Measurements from ENCODE around the gene PPP1R1B. TPM values are rescaled to one million over a fixed set of nuclear protein-coding genes. Genes with fewer than 3 reads are reported as not detected.

The PPP1R1B gene
- total RNA-seq, 1 donor from 2014 or later: 25.1 TPM

DNA sequence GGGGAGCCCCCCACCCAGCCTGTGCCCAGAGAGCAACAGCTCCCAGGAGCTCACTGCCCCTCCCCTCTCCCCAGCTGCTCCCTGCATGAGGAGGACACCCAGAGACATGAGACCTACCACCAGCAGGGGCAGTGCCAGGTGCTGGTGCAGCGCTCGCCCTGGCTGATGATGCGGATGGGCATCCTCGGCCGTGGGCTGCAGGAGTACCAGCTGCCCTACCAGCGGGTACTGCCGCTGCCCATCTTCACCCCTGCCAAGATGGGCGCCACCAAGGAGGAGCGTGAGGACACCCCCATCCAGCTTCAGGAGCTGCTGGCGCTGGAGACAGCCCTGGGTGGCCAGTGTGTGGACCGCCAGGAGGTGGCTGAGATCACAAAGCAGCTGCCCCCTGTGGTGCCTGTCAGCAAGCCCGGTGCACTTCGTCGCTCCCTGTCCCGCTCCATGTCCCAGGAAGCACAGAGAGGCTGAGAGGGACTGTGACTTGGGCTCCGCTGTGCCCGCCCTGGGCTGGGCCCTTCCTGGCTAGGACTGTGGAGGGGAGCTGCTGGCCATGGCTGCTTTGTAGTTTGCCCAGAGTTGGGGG lies 39.0 kb downstream of the PPP1R1B start:
- Histone ChIP-seq H3K27me3 (peaks cover 45% of the 10 kb centered on the region), H3K4me1 (peaks cover 51% of the 10 kb centered on the region), H3K36me3 (peaks cover 19% of the 10 kb centered on the region), H3K4me3 (no peak overlapping the region), H3K9me3 (no peaks in the 10 kb centered on the region), H3K27ac (peak overlapping the region; percentile 11)
- no peak for TF ChIP-seq CTCF (IDR thresholded peaks at IDR 0.05)
- ATAC-seq (no peak), DNase-seq (no peak)
- intact Hi-C loops (cut with DNase I): no loop called here

DNA sequence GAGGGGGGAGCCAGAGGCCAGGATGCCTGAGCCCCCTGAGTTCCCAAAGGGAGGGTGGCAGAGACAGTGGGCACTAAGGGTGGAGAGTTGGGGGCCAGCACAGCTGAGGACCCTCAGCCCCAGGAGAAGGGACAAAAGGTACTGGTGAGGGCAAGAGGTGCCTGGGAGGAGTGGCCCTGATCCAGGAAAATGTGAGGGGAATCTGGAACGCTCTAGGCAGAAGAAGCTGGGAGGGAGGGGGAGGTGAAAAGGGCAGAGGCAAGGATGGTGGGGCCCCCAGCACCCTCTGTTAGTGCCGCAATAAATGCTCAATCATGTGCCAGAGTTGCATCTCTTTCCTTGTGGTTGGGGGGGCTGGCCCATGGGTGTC lies 39.5 kb downstream of the PPP1R1B start:
- H3K36me3 ChIP-seq: peaks cover 14% of the 10 kb centered on the region
- no peak overlapping the region for H3K4me3 ChIP-seq
- peak overlapping the region; percentile 11 for H3K27ac ChIP-seq
- ATAC-seq (no peak), DNase-seq (no peak)
- H3K27me3 ChIP-seq: peaks cover 49% of the 10 kb centered on the region
- no peak for TF ChIP-seq CTCF (IDR thresholded peaks at IDR 0.05)
- intact Hi-C loops (cut with DNase I): no loop called here
- H3K4me1 ChIP-seq: peaks cover 50% of the 10 kb centered on the region
- H3K9me3 ChIP-seq: no peaks in the 10 kb centered on the region

DNA sequence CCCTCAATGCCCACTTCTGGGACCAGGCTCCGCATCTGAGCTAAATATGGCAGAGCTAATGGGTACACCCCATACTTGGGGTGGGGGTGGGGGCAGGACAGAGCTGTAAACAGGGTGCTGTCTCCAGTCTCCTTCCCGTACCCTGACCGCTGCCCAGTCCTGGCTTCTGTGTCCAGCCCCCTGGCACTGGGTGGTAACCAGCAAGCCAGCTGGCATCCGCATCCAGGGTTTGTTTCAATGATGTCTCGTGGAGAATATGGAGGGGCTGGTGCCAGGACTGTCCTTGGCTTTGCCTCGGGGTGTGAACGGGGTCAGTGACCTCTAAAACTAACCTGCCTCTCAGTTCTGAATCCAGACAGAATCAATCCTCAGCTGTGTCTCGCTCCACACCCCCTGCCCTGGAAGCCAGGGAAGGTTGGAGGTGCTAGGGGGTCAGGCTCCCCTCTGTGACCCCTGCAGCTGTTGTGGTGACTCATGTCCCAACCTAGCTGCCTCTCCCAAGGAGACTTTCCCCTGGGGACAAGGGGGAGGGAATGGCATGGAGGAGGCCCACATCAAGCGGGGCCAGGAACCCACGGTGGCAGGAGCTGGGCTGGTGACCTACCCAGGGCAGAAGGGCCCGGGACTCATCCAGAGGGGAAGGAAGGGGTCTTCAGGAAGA lies 40.0 kb downstream of the PPP1R1B start:
- DNase-seq: no peak
- Histone ChIP-seq H3K4me3 (no peak overlapping the region), H3K9me3 (no peaks in the 10 kb centered on the region), H3K4me1 (peaks cover 50% of the 10 kb centered on the region), H3K27me3 (peaks cover 53% of the 10 kb centered on the region), H3K36me3 (peaks cover 9% of the 10 kb centered on the region), H3K27ac (peak overlapping the region; percentile 53)
- no peak for ATAC-seq
- intact Hi-C loops (cut with DNase I): no loop called here
- TF ChIP-seq CTCF (IDR thresholded peaks at IDR 0.05): no peak

DNA sequence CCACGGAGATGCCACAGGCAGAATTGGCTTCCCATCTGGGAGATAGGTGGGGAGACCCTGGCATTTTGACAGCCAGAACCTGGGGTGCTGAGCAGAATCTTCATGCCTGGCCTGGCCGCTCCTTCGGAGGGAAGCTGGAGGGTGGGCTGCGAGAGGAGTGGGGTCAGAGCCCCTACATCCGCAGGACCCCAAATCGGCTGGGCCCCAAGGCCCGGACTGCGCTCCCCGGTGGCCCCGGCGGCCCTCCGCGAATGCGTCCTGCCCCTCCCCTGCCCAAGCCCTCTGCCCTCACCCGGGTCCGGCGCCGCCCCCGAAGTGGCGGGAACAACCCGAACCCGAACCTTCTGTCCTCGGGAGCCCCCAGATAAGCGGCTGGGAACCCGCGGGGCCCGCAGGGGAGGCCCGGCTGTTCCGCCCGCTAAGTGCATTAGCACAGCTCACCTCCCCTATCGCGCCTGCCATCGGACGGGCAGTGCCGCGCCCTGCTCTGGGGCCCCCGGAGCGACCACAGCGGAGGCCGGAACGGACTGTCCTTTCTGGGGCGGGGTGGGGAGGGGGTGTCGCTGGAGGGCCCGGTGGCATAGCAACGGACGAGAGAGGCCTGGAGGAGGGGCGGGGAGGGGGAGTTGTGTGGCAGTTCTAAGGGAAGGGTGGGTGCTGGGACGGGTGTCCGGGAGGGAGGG lies 40.7 kb downstream of the PPP1R1B start:
- TF ChIP-seq CTCF (IDR thresholded peaks at IDR 0.05): no peak
- peak overlapping the region; percentile 53 for H3K27ac ChIP-seq
- peak overlapping the region; percentile 45 for H3K4me3 ChIP-seq
- intact Hi-C loops (cut with DNase I): no loop called here
- no peaks in the 10 kb centered on the region for H3K9me3 ChIP-seq
- DNase-seq (peak; percentile 78), ATAC-seq (peak; percentile 55)
- H3K36me3 ChIP-seq: peaks cover 7% of the 10 kb centered on the region
- H3K4me1 ChIP-seq: peaks cover 47% of the 10 kb centered on the region
- peaks cover 53% of the 10 kb centered on the region for H3K27me3 ChIP-seq

DNA sequence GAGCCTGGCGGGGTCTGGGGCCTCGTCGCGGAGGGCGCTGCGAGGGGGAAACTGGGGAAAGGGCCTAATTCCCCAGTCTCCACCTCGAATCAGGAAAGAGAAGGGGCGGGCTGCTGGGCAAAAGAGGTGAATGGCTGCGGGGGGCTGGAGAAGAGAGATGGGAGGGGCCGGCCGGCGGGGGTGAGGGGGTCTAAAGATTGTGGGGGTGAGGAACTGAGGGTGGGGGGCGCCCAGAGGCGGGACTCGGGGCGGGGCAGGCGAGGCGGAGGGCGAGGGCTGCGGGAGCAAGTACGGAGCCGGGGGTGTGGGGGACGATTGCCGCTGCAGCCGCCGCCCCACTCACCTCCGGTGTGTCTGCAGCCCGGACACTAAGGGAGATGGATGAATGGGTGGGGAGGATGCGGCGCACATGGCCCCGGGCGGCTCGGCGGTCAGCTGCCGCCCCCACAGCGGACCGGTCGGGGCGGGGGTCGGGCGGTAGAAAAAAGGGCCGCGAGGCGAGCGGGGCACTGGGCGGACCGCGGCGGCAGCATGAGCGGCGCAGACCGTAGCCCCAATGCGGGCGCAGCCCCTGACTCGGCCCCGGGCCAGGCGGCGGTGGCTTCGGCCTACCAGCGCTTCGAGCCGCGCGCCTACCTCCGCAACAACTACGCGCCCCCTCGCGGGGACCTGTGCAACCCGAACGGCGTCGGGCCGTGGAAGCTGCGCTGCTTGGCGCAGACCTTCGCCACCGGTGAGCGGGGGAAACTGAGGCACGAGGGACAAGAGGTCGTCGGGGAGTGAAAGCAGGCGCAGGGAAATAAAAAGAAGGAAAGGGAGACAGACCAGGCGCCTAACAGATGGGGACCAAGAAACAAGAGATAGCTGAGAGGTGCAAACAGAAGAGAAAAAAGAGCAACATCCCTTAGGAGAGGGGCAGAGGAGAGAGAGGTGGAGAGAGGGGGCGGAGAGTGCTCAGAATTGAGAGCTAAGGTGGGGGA lies 41.5 kb downstream of the PPP1R1B start, which contains the start of gene PNMT:
Gene PNMT (plus strand): TSS at position 509 of the 980 bp plus-strand sequence. CDS start 23 bp downstream, at position 532.
- H3K4me3 ChIP-seq: peak within 1 kb of the TSS; percentile 45
- H3K9me3 ChIP-seq: no peaks in the 10 kb centered on the region
- H3K27me3 ChIP-seq: peaks cover 53% of the 10 kb centered on the region
- peak; percentile 89 for DNase-seq
- intact Hi-C loops (cut with DNase I): no loop called here
- H3K4me1 ChIP-seq: peaks cover 39% of the 10 kb centered on the region
- peak; percentile 62 for ATAC-seq
- peak; percentile 63 for TF ChIP-seq CTCF (IDR thresholded peaks at IDR 0.05)
- no peaks in the 10 kb centered on the region for H3K36me3 ChIP-seq
- peak within 1 kb of the TSS; percentile 53 for H3K27ac ChIP-seq
